ENCODE data around the gene GDI2. TPM values are rescaled to one million over a fixed set of nuclear protein-coding genes. Genes with fewer than 3 reads are reported as not detected.

The GDI2 gene
- total RNA-seq, 1 experiment from 2014 or later: 325 TPM

- no peak for DNase-seq (ENCODE audit: low spot score)
- Histone ChIP-seq H3K9me3 (ENCODE audit: low read depth, low read length, poor library complexity, severe bottlenecking) (no peaks in the 10 kb centered on the region), H3K4me1 (ENCODE audit: insufficient read depth, low read length, poor library complexity, severe bottlenecking) (peaks cover 2% of the 10 kb centered on the region), H3K36me3 (ENCODE audit: insufficient read depth, low read length, poor library complexity, severe bottlenecking) (peaks cover 32% of the 10 kb centered on the region), H3K27me3 (replicated peaks; ENCODE audit: insufficient read depth, low read depth, low read length, poor library complexity) (no peaks in the 10 kb centered on the region), H3K27ac (ENCODE audit: low read depth, low read length, poor library complexity, severe bottlenecking) (no peak overlapping the region), H3K4me3 (ENCODE audit: low read depth, low read length, poor library complexity, severe bottlenecking) (no peak overlapping the region)
- BruUV-seq (replicated peaks): no TSS peak
- ChIA-PET CTCF (no interaction called here), POLR2A (ENCODE audit: low non-redundant PET) (no interaction called here)
- intact Hi-C loops (cut with micrococcal nuclease; ENCODE audit: unreplicated experiment): no loop called here
- TF ChIP-seq CTCF (conservative IDR thresholded peaks at IDR 0.05; ENCODE audit: low read depth, low read length) (no peak), EZH2 (IDR thresholded peaks at IDR 0.05; ENCODE audit: borderline replicate concordance, low read depth, low read length, poor library complexity, severe bottlenecking) (no peak)
These were observed 8.8 kb downstream of the GDI2 start for GRCh38 chr10:5804386-5804785.

GRCh38 chr10:5800782-5801181 is 12.5 kb downstream of the GDI2 start:
- no peak for DNase-seq (ENCODE audit: low spot score)
- peaks cover 47% of the 10 kb centered on the region for H3K36me3 ChIP-seq (ENCODE audit: insufficient read depth, low read length, poor library complexity, severe bottlenecking)
- POLR2A ChIA-PET (ENCODE audit: low non-redundant PET): no interaction called here
- TF ChIP-seq CTCF (conservative IDR thresholded peaks at IDR 0.05; ENCODE audit: low read depth, low read length) (no peak), EZH2 (IDR thresholded peaks at IDR 0.05; ENCODE audit: borderline replicate concordance, low read depth, low read length, poor library complexity, severe bottlenecking) (no peak)
- H3K9me3 ChIP-seq (ENCODE audit: low read depth, low read length, poor library complexity, severe bottlenecking): no peaks in the 10 kb centered on the region
- no TSS peak for BruUV-seq (replicated peaks)
- no peak overlapping the region for H3K4me3 ChIP-seq (ENCODE audit: low read depth, low read length, poor library complexity, severe bottlenecking)
- CTCF ChIA-PET: no interaction called here
- intact Hi-C loops (cut with micrococcal nuclease; ENCODE audit: unreplicated experiment): no loop called here
- no peaks in the 10 kb centered on the region for H3K4me1 ChIP-seq (ENCODE audit: insufficient read depth, low read length, poor library complexity, severe bottlenecking)
- peak overlapping the region; percentile 16 for H3K27ac ChIP-seq (ENCODE audit: low read depth, low read length, poor library complexity, severe bottlenecking)
- no peaks in the 10 kb centered on the region for H3K27me3 ChIP-seq (replicated peaks; ENCODE audit: insufficient read depth, low read depth, low read length, poor library complexity)

GRCh38 chr10:5794236-5794635 is 19.0 kb downstream of the GDI2 start:
- H3K36me3 ChIP-seq (ENCODE audit: insufficient read depth, low read length, poor library complexity, severe bottlenecking): peaks cover 85% of the 10 kb centered on the region
- POLR2A ChIA-PET (ENCODE audit: low non-redundant PET): no interaction called here
- TF ChIP-seq EZH2 (IDR thresholded peaks at IDR 0.05; ENCODE audit: borderline replicate concordance, low read depth, low read length, poor library complexity, severe bottlenecking) (no peak), CTCF (conservative IDR thresholded peaks at IDR 0.05; ENCODE audit: low read depth, low read length) (no peak)
- H3K4me3 ChIP-seq (ENCODE audit: low read depth, low read length, poor library complexity, severe bottlenecking): no peak overlapping the region
- no peaks in the 10 kb centered on the region for H3K27me3 ChIP-seq (replicated peaks; ENCODE audit: insufficient read depth, low read depth, low read length, poor library complexity)
- peak overlapping the region; percentile 38 for H3K27ac ChIP-seq (ENCODE audit: low read depth, low read length, poor library complexity, severe bottlenecking)
- no peak for DNase-seq (ENCODE audit: low spot score)
- no peaks in the 10 kb centered on the region for H3K9me3 ChIP-seq (ENCODE audit: low read depth, low read length, poor library complexity, severe bottlenecking)
- intact Hi-C loops (cut with micrococcal nuclease; ENCODE audit: unreplicated experiment): no loop called here
- no TSS peak for BruUV-seq (replicated peaks)
- CTCF ChIA-PET: no interaction called here
- no peaks in the 10 kb centered on the region for H3K4me1 ChIP-seq (ENCODE audit: insufficient read depth, low read length, poor library complexity, severe bottlenecking)

Measured in A673 (cell line).